VCaP (cell line): ENCODE results near the gene FER.
"Not testable (repeated sequence)": the region's sequence is repeated elsewhere in the genome, so short reads cannot be mapped to it uniquely, and the experiment has no call there.

ENCODE experiments used
- H3K27ac ChIP-seq: fragments of 450-650 bp; 2 replicates; pipeline ENCODE4 v1.5.1; 2017
- CTCF ChIP-seq: fragments of 450-650 bp; conservative IDR thresholded peaks from 2 replicates; pipeline ENCODE4 v1.5.1; 2017; ENCODE audit warnings: mild to moderate bottlenecking, moderate library complexity

FER gene

GRCh38 chr5:108763222-108763916, 15.7 kb downstream of the FER start:
- no peak overlapping the region for H3K27ac ChIP-seq
- no peak for TF ChIP-seq CTCF

GRCh38 chr5:108765647-108766046, 17.9 kb downstream of the FER start:
- TF ChIP-seq CTCF, result no peak
- no peak overlapping the region for H3K27ac ChIP-seq

GRCh38 chr5:108766916-108767315, 19.2 kb downstream of the FER start:
- not testable (repeated sequence) for H3K27ac ChIP-seq

- H3K27ac ChIP-seq, result no peak overlapping the region
- TF ChIP-seq CTCF, result no peak
Measured at GRCh38 chr5:108769352-108769751, 21.7 kb downstream of the FER start.

- TF ChIP-seq CTCF, result no peak
- H3K27ac ChIP-seq, result no peak overlapping the region
Measured at GRCh38 chr5:108772626-108773025, 24.9 kb downstream of the FER start.

GRCh38 chr5:108773330-108773729, 25.6 kb downstream of the FER start:
- H3K27ac ChIP-seq, result no peak overlapping the region
- no peak for TF ChIP-seq CTCF

GRCh38 chr5:108774079-108774478, 26.4 kb downstream of the FER start:
- not testable (repeated sequence) for H3K27ac ChIP-seq

GRCh38 chr5:108777582-108777981, 29.9 kb downstream of the FER start:
- H3K27ac ChIP-seq, result not testable (repeated sequence)

- H3K27ac ChIP-seq, result not testable (repeated sequence)
Measured at GRCh38 chr5:108784577-108784976, 36.9 kb downstream of the FER start.

- no peak overlapping the region for H3K27ac ChIP-seq
- no peak for TF ChIP-seq CTCF
Measured at GRCh38 chr5:108786806-108787483, 39.2 kb downstream of the FER start.
